Stimulated activated CD8-positive, alpha-beta memory T cell treated with anti-CD3 and anti-CD28 coated beads, Interleukin-4, amount 100 ng/mL, for 24 hours (primary cell): ENCODE results near the gene NPY4R.
"Not testable (repeated sequence)": the region's sequence is repeated elsewhere in the genome, so short reads cannot be mapped to it uniquely, and the experiment has no call there.

Experiments used
- DNase-seq: peaks from one replicate; pipeline ENCODE4 v3.0.0-alpha.2; 2020; ENCODE audit warnings: low read depth

NPY4R gene

GRCh38 chr10:46465765-46466164, at the start of gene NPY4R:
Gene NPY4R, minus strand, starts transcription at chr10:46465958. Its CDS starts 3,323 bp downstream, at chr10:46462635.
- DNase-seq = not testable (repeated sequence)

GRCh38 chr10:46515366-46515765, 49.6 kb upstream of the NPY4R start:
- no peak for DNase-seq

GRCh38 chr10:46514899-46515298, 49.1 kb upstream of the NPY4R start:
- no peak for DNase-seq

GRCh38 chr10:46514431-46514861, 48.7 kb upstream of the NPY4R start:
- DNase-seq = no peak

- DNase-seq = not testable (repeated sequence)
Measured at GRCh38 chr10:46513333-46513732, 47.6 kb upstream of the NPY4R start.

GRCh38 chr10:46512725-46513124, 47.0 kb upstream of the NPY4R start:
- DNase-seq = not testable (repeated sequence)

- DNase-seq = not testable (repeated sequence)
Measured at GRCh38 chr10:46512002-46512401, 46.2 kb upstream of the NPY4R start.

GRCh38 chr10:46499990-46500389, 34.2 kb upstream of the NPY4R start:
- not testable (repeated sequence) for DNase-seq

GRCh38 chr10:46498985-46499703, 33.4 kb upstream of the NPY4R start:
- DNase-seq = not testable (repeated sequence)

GRCh38 chr10:46497878-46498277, 32.1 kb upstream of the NPY4R start:
- DNase-seq = not testable (repeated sequence)

GRCh38 chr10:46497401-46497800, 31.6 kb upstream of the NPY4R start:
- not testable (repeated sequence) for DNase-seq

- DNase-seq = not testable (repeated sequence)
Measured at GRCh38 chr10:46491364-46492114, 25.8 kb upstream of the NPY4R start.

GRCh38 chr10:46490285-46490684, 24.5 kb upstream of the NPY4R start:
- not testable (repeated sequence) for DNase-seq

- DNase-seq = not testable (repeated sequence)
Measured at GRCh38 chr10:46486459-46486858, 20.7 kb upstream of the NPY4R start.

GRCh38 chr10:46474746-46475320, 9.1 kb upstream of the NPY4R start:
- DNase-seq = not testable (repeated sequence)

- not testable (repeated sequence) for DNase-seq
Measured at GRCh38 chr10:46473758-46474157, 8.0 kb upstream of the NPY4R start.

- not testable (repeated sequence) for DNase-seq
Measured at GRCh38 chr10:46470134-46470533, 4.4 kb upstream of the NPY4R start.

- DNase-seq = not testable (repeated sequence)
Measured at GRCh38 chr10:46468119-46468809, 2.5 kb upstream of the NPY4R start.

GRCh38 chr10:46463608-46464007, 2.1 kb downstream of the NPY4R start:
- not testable (repeated sequence) for DNase-seq

GRCh38 chr10:46462276-46462675, 3.5 kb downstream of the NPY4R start:
- DNase-seq = not testable (repeated sequence)

- DNase-seq = not testable (repeated sequence)
Measured at GRCh38 chr10:46459579-46459978, 6.2 kb downstream of the NPY4R start.

GRCh38 chr10:46457071-46457470, 8.7 kb downstream of the NPY4R start:
- DNase-seq = not testable (repeated sequence)
